ENCODE measurements around the gene CDA. TPM values are rescaled to one million over a fixed set of nuclear protein-coding genes. Genes with fewer than 3 reads are reported as not detected.

Gene CDA
- total and polyA plus RNA-seq, 10 of the 15 experiments (the other 5 are each of a cell fraction or from before 2014, with no cell fraction given): not detected

Other genes starting within 250 kb of the CDA start
Only the 7 nearest of the 8 such genes appear.
- not detected in 2 replicates for gene CAMK2N1, start 102.9 kb upstream of the CDA start, total RNA-seq (2014; rRNA removed)
- gene CAMK2N1, start 102.9 kb upstream of the CDA start, total RNA-seq (2014; rRNA removed; fragmentation: Illumina TruSeq; extraction: Trizol): not detected in 2 replicates
- gene CAMK2N1, start 102.9 kb upstream of the CDA start, total RNA-seq (2021): 0.08 and 0.23 TPM in 2 replicates
- gene CAMK2N1, start 102.9 kb upstream of the CDA start, polyA plus RNA-seq (2011; rRNA removed): not detected in 2 replicates
- gene CAMK2N1, start 102.9 kb upstream of the CDA start, polyA plus RNA-seq (2014; fragmentation: Illumina TruSeq; extraction: Trizol): not detected in 2 replicates
- not detected for gene CAMK2N1, start 102.9 kb upstream of the CDA start, polyA plus RNA-seq (2014; fragmentation: Nextera tagmentation; extraction: Ambion mirVana)
- gene CAMK2N1, start 102.9 kb upstream of the CDA start, polyA plus RNA-seq (2014; rRNA removed): not detected in 2 replicates
- gene CAMK2N1, start 102.9 kb upstream of the CDA start, polyA plus RNA-seq (2016; fragmentation: Nextera tagmentation; extraction: Ambion mirVana): not detected
- gene MUL1, start 80.9 kb upstream of the CDA start, total RNA-seq (2014; rRNA removed): 14.7 and 15.6 TPM in 2 replicates
- 7.6 and 9.1 TPM in 2 replicates for gene MUL1, start 80.9 kb upstream of the CDA start, total RNA-seq (2014; rRNA removed; fragmentation: Illumina TruSeq; extraction: Trizol)
- gene MUL1, start 80.9 kb upstream of the CDA start, total RNA-seq (2021): 19.6 and 21.0 TPM in 2 replicates
- 7.7 and 15.3 TPM in 2 replicates for gene MUL1, start 80.9 kb upstream of the CDA start, polyA plus RNA-seq (2011; rRNA removed)
- 6.9 and 12.2 TPM in 2 replicates for gene MUL1, start 80.9 kb upstream of the CDA start, polyA plus RNA-seq (2014; fragmentation: Illumina TruSeq; extraction: Trizol)
- 1 to 10 TPM; 4.9 to 8.1 TPM for gene MUL1, start 80.9 kb upstream of the CDA start, polyA plus RNA-seq (2014; fragmentation: Nextera tagmentation; extraction: Ambion mirVana)
- gene MUL1, start 80.9 kb upstream of the CDA start, polyA plus RNA-seq (2014; rRNA removed): 16.3 and 19.1 TPM in 2 replicates
- gene MUL1, start 80.9 kb upstream of the CDA start, polyA plus RNA-seq (2016; fragmentation: Nextera tagmentation; extraction: Ambion mirVana): 10 to 100 TPM; 25.9 to 27.0 TPM
- not detected in 2 replicates for gene FAM43B, start 36.5 kb upstream of the CDA start, total RNA-seq (2014; rRNA removed)
- not detected in 2 replicates for gene FAM43B, start 36.5 kb upstream of the CDA start, total RNA-seq (2014; rRNA removed; fragmentation: Illumina TruSeq; extraction: Trizol)
- not detected in 2 replicates for gene FAM43B, start 36.5 kb upstream of the CDA start, total RNA-seq (2021)
- not detected in 2 replicates for gene FAM43B, start 36.5 kb upstream of the CDA start, polyA plus RNA-seq (2011; rRNA removed)
- not detected in 2 replicates for gene FAM43B, start 36.5 kb upstream of the CDA start, polyA plus RNA-seq (2014; fragmentation: Illumina TruSeq; extraction: Trizol)
- gene FAM43B, start 36.5 kb upstream of the CDA start, polyA plus RNA-seq (2014; fragmentation: Nextera tagmentation; extraction: Ambion mirVana): not detected
- gene FAM43B, start 36.5 kb upstream of the CDA start, polyA plus RNA-seq (2014; rRNA removed): not detected in 2 replicates
- not detected for gene FAM43B, start 36.5 kb upstream of the CDA start, polyA plus RNA-seq (2016; fragmentation: Nextera tagmentation; extraction: Ambion mirVana)
- 2.3 and 2.8 TPM in 2 replicates for gene PINK1, start 44.4 kb downstream of the CDA start, total RNA-seq (2014; rRNA removed)
- gene PINK1, start 44.4 kb downstream of the CDA start, total RNA-seq (2014; rRNA removed; fragmentation: Illumina TruSeq; extraction: Trizol): 1.2 TPM in 2 replicates
- 2.4 and 2.5 TPM in 2 replicates for gene PINK1, start 44.4 kb downstream of the CDA start, total RNA-seq (2021)
- gene PINK1, start 44.4 kb downstream of the CDA start, polyA plus RNA-seq (2011; rRNA removed): 1.4 and 1.9 TPM in 2 replicates
- gene PINK1, start 44.4 kb downstream of the CDA start, polyA plus RNA-seq (2014; fragmentation: Illumina TruSeq; extraction: Trizol): 1.4 TPM in 2 replicates
- gene PINK1, start 44.4 kb downstream of the CDA start, polyA plus RNA-seq (2014; fragmentation: Nextera tagmentation; extraction: Ambion mirVana): under 1 TPM in 1 of 2 experiments, not detected in 1; 0.42 TPM
- 1.9 and 2.2 TPM in 2 replicates for gene PINK1, start 44.4 kb downstream of the CDA start, polyA plus RNA-seq (2014; rRNA removed)
- 1 to 10 TPM; 1.6 to 4.4 TPM for gene PINK1, start 44.4 kb downstream of the CDA start, polyA plus RNA-seq (2016; fragmentation: Nextera tagmentation; extraction: Ambion mirVana)
- gene DDOST, start 72.3 kb downstream of the CDA start, total RNA-seq (2014; rRNA removed): 245 and 248 TPM in 2 replicates
- gene DDOST, start 72.3 kb downstream of the CDA start, total RNA-seq (2014; rRNA removed; fragmentation: Illumina TruSeq; extraction: Trizol): 148 and 159 TPM in 2 replicates
- 175 and 194 TPM in 2 replicates for gene DDOST, start 72.3 kb downstream of the CDA start, total RNA-seq (2021)
- 146 and 220 TPM in 2 replicates for gene DDOST, start 72.3 kb downstream of the CDA start, polyA plus RNA-seq (2011; rRNA removed)
- gene DDOST, start 72.3 kb downstream of the CDA start, polyA plus RNA-seq (2014; fragmentation: Illumina TruSeq; extraction: Trizol): 148 and 196 TPM in 2 replicates
- 100 to 1,000 TPM; 100 to 159 TPM for gene DDOST, start 72.3 kb downstream of the CDA start, polyA plus RNA-seq (2014; fragmentation: Nextera tagmentation; extraction: Ambion mirVana)
- gene DDOST, start 72.3 kb downstream of the CDA start, polyA plus RNA-seq (2014; rRNA removed): 206 and 220 TPM in 2 replicates
- 100 to 1,000 TPM; 272 to 274 TPM for gene DDOST, start 72.3 kb downstream of the CDA start, polyA plus RNA-seq (2016; fragmentation: Nextera tagmentation; extraction: Ambion mirVana)
- not detected in 2 replicates for gene KIF17, start 128.9 kb downstream of the CDA start, total RNA-seq (2014; rRNA removed)
- not detected in 2 replicates for gene KIF17, start 128.9 kb downstream of the CDA start, total RNA-seq (2014; rRNA removed; fragmentation: Illumina TruSeq; extraction: Trizol)
- 0.10 and 0.45 TPM in 2 replicates for gene KIF17, start 128.9 kb downstream of the CDA start, total RNA-seq (2021)
- not detected in 2 replicates for gene KIF17, start 128.9 kb downstream of the CDA start, polyA plus RNA-seq (2011; rRNA removed)
- gene KIF17, start 128.9 kb downstream of the CDA start, polyA plus RNA-seq (2014; fragmentation: Illumina TruSeq; extraction: Trizol): 0.03 TPM in 1 of 2 replicates, not detected in the other
- not detected for gene KIF17, start 128.9 kb downstream of the CDA start, polyA plus RNA-seq (2014; fragmentation: Nextera tagmentation; extraction: Ambion mirVana)
- 0.01 and 0.09 TPM in 2 replicates for gene KIF17, start 128.9 kb downstream of the CDA start, polyA plus RNA-seq (2014; rRNA removed)
- not detected for gene KIF17, start 128.9 kb downstream of the CDA start, polyA plus RNA-seq (2016; fragmentation: Nextera tagmentation; extraction: Ambion mirVana)
- gene SH2D5, start 143.6 kb downstream of the CDA start, total RNA-seq (2014; rRNA removed): 0.33 and 0.62 TPM in 2 replicates
- gene SH2D5, start 143.6 kb downstream of the CDA start, total RNA-seq (2014; rRNA removed; fragmentation: Illumina TruSeq; extraction: Trizol): 0.09 and 0.18 TPM in 2 replicates
- 0.56 and 0.59 TPM in 2 replicates for gene SH2D5, start 143.6 kb downstream of the CDA start, total RNA-seq (2021)
- 0.22 and 0.29 TPM in 2 replicates for gene SH2D5, start 143.6 kb downstream of the CDA start, polyA plus RNA-seq (2011; rRNA removed)
- 0.09 and 0.16 TPM in 2 replicates for gene SH2D5, start 143.6 kb downstream of the CDA start, polyA plus RNA-seq (2014; fragmentation: Illumina TruSeq; extraction: Trizol)
- gene SH2D5, start 143.6 kb downstream of the CDA start, polyA plus RNA-seq (2014; fragmentation: Nextera tagmentation; extraction: Ambion mirVana): under 1 TPM in 1 of 2 experiments, not detected in 1; 0.03 TPM
- gene SH2D5, start 143.6 kb downstream of the CDA start, polyA plus RNA-seq (2014; rRNA removed): 0.20 and 0.39 TPM in 2 replicates
- not detected for gene SH2D5, start 143.6 kb downstream of the CDA start, polyA plus RNA-seq (2016; fragmentation: Nextera tagmentation; extraction: Ambion mirVana)